GM12874 (cell line): ENCODE data around the gene CAMKK2.

ENCODE experiments used
- CTCF ChIP-seq: IDR thresholded peaks from 2 replicates; pipeline ENCODE4 v1.5.1; 2011; ENCODE audit warnings: low read depth, mild to moderate bottlenecking, control low read depth, low read length, moderate library complexity; ENCODE audit not compliant: insufficient read depth

Gene CAMKK2

GRCh38 chr12:121252712-121253345, 43.7 kb downstream of the CAMKK2 start:
- no peak for TF ChIP-seq CTCF

DNA sequence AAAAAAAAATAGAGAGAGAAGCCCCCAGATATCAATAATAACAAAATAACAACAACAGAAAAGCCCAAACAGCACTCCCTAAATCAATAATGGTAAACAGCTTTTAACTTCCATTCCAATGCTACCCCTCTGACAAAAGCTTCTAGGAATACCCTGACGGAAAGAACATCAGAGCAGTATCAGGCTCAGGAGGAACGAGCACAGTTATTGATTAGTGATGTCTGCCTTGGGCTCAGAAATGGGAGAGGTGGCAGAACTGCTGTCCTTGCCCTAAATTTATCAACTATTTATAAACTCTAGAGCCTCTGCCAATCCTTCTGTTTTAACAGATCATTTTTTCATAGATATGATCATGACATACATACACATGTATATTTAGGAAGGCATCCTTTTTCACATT, 44.7 kb downstream of the CAMKK2 start:
- no peak for TF ChIP-seq CTCF

DNA sequence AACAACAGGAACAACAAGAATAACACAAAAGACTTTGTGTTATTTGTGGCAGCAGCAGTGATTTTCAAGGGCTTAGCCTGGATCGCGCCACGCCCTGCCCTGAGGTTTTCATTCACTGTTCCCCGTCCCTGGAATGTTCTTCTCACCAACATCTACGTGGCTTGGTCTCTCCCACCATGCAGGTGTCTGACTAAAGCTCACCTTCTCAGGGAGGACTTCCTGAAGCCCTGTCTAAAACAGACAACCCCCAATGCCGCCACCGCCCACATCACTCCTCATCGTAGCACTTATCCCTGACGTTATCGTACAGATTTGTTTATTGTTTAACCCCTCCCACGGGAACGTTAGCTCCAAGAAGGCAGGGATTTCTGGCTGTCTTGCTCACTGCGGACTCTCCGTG, 46.1 kb downstream of the CAMKK2 start:
- no peak for TF ChIP-seq CTCF

GRCh38 chr12:121248622-121249021, 47.9 kb downstream of the CAMKK2 start:
- no peak for TF ChIP-seq CTCF

- no peak for TF ChIP-seq CTCF
These were observed 49.5 kb downstream of the CAMKK2 start for GRCh38 chr12:121246893-121247557.

DNA sequence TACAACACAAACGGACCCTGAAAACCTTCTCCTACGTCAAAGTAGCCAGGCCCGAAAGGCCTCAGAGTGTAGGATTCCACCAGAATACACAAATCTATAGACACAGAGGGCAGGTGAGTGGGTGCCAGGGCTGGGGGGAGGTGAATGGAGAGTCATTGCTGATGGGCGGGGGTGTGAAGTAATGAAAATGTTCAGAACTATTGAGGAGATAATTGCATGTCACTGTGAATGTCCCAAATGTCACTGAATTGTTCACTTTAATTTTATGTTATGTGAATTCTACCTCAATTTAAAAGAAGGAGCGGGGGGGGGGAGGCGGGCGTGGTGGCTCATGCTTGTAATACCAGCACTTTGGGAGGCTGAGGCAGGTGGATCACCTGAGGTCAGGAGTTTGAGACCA, 50.6 kb downstream of the CAMKK2 start:
- no peak for TF ChIP-seq CTCF

DNA sequence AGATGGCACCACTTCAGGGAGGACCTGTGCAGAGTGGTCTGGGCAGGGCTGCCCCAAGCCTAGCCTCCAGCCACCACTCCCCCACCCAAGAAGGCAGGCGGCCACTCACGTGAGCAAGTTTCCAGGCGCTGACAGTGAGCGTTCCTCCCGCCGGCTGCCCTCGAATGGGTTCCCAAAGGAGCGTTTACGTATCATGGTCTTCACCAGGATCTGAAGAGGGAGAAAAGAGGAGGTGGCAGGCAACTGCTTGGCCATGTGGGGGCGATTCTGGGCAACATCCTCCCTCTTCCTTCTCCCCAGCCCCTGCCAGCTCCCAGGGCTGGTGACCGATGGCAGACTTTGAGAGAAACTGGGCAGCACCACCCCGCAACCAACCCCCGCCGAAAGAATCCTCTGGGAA, 51.5 kb downstream of the CAMKK2 start:
- TF ChIP-seq CTCF, result no peak
